ENCODE data around the gene EPB41L4A.

DNA sequence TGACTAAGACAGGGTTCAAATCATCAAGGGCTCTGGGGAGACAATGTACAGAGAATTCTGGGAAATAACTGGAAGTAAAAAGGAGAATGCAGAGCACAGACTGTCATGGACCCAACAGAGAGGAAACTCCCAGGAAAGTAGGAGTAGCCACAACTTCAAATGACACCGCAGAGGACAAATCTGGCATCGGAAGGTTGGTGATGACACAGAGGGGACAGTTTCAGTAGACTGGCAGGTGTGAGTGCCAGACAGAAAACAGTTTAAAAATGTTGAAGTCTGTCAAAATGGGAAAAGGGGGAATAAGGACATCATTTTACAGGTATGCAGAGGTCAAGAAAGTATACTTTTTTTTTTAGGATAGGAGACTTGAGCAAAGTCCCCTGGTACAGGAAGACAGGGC, 70.2 kb downstream of the EPB41L4A start:
- TF ChIP-seq, protein P1, sequence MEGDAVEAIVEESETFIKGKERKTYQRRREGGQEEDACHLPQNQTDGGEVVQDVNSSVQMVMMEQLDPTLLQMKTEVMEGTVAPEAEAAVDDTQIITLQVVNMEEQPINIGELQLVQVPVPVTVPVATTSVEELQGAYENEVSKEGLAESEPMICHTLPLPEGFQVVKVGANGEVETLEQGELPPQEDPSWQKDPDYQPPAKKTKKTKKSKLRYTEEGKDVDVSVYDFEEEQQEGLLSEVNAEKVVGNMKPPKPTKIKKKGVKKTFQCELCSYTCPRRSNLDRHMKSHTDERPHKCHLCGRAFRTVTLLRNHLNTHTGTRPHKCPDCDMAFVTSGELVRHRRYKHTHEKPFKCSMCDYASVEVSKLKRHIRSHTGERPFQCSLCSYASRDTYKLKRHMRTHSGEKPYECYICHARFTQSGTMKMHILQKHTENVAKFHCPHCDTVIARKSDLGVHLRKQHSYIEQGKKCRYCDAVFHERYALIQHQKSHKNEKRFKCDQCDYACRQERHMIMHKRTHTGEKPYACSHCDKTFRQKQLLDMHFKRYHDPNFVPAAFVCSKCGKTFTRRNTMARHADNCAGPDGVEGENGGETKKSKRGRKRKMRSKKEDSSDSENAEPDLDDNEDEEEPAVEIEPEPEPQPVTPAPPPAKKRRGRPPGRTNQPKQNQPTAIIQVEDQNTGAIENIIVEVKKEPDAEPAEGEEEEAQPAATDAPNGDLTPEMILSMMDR (conservative IDR thresholded peaks at IDR 0.05; ENCODE audit: low read length) = no peak
- no peak for TF ChIP-seq EZH2phosphoT487 (IDR thresholded peaks at IDR 0.05; ENCODE audit: borderline replicate concordance)
